Fibroblast of skin of right quadriceps (primary cell): ENCODE results near the gene NDE1.
A peak's percentile ranks its signal among the peaks of the same experiment; 100 is the strongest.

Experiments used
- DNase-seq: peaks from one replicate; pipeline ENCODE4 v3.0.0-alpha.2; 2013

Gene NDE1

GRCh38 chr16:15741207-15741871 lies 91.3 kb downstream of the NDE1 start:
- no peak for DNase-seq

GRCh38 chr16:15742716-15743115 lies 92.7 kb downstream of the NDE1 start:
- DNase-seq: no peak

- no peak for DNase-seq
Observed at GRCh38 chr16:15743657-15744056, 93.6 kb downstream of the NDE1 start.

- no peak for DNase-seq
Observed at GRCh38 chr16:15746332-15746731, 96.3 kb downstream of the NDE1 start.

DNA sequence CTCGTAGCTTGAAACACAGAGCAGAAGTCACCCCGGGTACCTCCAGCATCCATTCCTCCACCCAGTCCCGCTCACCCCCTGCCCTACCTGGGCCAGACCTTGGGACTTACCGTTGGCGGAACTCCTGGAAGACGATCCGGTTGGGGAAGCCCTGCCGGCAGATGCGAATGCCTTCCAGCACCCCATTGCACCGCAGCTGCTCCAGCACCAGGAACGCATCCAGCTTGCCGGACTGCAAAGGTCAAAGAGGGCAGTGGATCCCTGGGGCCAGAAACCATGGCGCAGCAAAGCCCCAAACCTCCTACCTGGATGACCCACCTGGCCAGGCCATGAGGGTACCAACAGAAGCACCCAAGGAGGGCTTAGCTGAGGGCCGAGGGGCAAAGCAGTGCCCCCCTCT lies 97.9 kb downstream of the NDE1 start:
- no peak for DNase-seq

- no peak for DNase-seq
Observed at GRCh38 chr16:15748654-15749053, 98.6 kb downstream of the NDE1 start.

- DNase-seq: no peak
Observed at GRCh38 chr16:15749371-15749770, 99.3 kb downstream of the NDE1 start.

GRCh38 chr16:15749985-15750384 lies 99.9 kb downstream of the NDE1 start:
- no peak for DNase-seq

DNA sequence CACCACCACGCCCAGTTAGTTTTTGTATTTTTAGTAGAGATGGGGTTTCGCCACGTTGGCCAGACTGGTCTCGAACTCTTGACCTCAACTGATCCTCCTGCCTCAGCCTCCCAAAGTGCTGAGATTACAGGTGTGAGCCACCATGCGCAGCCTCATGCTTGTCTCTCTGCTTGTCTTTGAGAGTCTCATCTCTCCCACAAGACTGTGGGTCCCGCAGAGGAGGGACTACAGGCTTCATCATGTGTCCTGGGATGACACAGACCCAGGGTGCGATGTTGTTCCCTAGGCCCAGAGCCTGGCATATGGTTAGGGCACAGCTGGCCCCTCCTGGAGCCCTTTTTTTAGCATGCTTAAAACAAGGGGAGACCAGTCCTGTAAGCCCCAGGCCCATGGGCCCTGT lies 101.9 kb downstream of the NDE1 start:
- no peak for DNase-seq

- no peak for DNase-seq
Observed at GRCh38 chr16:15752717-15753488, 102.9 kb downstream of the NDE1 start.

GRCh38 chr16:15754821-15755534 lies 104.9 kb downstream of the NDE1 start:
- DNase-seq: no peak

DNA sequence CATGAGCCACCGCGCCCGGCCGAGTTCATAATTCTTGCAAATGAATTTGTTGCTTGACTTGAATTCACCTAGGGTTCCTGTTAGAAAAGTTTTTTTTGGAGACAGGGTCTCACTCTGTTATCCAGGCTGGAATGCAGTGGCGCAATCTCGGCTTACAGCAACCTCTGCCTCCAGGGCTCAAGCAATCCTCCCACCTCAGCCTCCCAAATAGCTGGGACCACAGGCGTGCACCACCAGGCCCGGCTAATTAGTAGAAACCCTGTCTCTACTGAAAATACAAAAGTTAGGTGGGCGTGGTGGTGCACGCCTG lies 107.0 kb downstream of the NDE1 start:
- DNase-seq: no peak

GRCh38 chr16:15757630-15758251 lies 107.7 kb downstream of the NDE1 start:
- DNase-seq: no peak

- no peak for DNase-seq
Observed at GRCh38 chr16:15759070-15759469, 109.0 kb downstream of the NDE1 start.

DNA sequence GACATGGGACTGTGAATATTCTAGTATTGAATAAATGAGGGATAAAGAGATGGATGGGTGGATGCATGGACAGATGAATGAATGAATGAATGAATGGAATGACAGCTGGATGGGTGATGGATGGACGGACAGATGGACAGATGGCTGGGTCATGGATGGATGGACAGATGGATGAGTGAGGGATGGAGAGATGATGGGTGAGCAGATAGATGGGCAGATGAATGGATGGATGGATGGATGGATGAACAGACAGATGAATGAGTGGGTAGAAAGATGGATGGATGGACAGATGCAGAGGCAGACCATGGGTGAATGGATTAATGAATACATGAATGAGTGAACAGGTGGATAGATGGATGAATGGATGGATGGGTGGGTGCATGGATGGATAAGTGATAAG lies 110.1 kb downstream of the NDE1 start:
- no peak for DNase-seq

GRCh38 chr16:15764112-15764511 lies 114.1 kb downstream of the NDE1 start:
- no peak for DNase-seq

GRCh38 chr16:15765116-15765515 lies 115.1 kb downstream of the NDE1 start:
- no peak for DNase-seq

DNA sequence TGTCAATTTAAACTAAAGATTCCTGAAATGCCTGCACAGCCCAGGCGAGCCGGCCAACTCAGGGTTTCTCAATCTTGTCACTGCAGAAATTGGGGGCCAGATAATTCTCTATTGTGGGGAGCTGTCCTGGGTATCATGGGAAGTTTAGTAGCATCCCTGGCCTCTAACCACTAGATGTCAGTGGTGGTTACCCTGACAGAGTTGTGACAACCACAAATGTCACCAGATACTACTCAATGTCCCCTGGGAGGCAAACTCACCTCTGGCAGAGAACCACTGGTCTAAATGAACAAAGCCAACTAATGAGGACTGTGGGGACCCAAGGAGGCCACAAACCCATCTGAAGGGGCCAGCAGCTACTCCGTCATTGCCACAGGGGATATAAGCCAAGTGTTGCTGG lies 115.8 kb downstream of the NDE1 start:
- peak; percentile 41 for DNase-seq

- no peak for DNase-seq
Observed at GRCh38 chr16:15766918-15767317, 116.9 kb downstream of the NDE1 start.

DNA sequence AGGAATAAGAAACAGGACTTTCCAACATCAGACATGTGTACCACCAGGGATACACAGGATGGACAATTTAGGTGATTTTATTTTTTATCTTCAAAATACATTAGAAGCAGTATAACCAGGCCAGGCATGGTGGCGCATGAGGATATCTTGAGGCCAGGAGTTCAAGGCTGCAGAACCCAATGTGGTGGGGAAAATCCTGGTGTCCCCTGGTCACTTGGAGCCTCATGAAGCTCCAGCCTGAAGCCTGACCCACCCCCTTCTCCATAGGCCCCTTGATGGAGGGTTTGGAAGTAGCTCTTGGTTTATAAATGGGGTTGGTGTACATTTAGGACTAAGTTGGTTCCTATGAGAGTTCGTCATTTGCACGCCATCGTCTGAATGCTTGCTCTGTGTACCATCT lies 118.2 kb downstream of the NDE1 start:
- DNase-seq: no peak

DNA sequence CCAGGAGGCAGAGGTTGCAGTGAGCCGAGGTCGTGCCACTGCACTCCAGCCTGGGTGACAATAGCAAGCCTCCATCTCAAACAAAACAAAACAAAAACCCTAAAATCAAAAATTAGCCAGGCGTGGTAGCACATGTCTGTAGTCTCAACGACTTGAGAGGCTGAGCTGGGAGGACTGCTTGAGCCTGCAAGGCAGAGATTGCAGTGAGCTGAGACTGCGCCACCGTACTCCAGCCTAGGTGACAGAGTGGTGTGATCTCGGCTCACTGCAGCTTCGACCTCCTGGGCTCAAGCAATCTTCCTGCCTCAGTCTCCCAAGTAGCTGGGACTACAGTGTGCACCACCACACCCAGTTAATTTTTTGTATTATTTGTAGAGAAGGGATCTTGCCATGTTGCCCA lies 119.2 kb downstream of the NDE1 start:
- no peak for DNase-seq

GRCh38 chr16:15770107-15770506 lies 120.1 kb downstream of the NDE1 start:
- no peak for DNase-seq

- peak; percentile 37 for DNase-seq
Observed at GRCh38 chr16:15770512-15770911, 120.5 kb downstream of the NDE1 start.

DNA sequence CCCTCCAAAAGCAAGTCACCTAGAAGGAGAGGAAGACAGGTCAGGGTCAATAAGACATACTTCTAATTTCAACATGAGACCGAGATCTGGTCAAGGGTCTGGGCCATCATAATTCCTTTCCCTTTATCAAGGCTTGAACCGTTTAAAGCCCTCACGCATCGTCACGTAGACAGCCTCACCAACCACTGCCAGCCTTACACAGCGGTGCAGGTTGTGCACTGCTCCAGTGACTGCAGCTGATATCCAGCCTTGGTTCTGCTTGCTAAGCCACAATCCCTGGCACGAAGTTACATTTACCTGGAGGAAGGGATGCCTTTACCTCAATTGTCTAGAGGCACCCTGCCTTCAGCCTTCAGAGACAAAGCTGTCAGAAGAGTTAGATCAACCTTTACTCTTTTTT lies 121.6 kb downstream of the NDE1 start:
- DNase-seq: no peak
